ENCODE results near the gene CYP4F11. TPM values are rescaled to one million over a fixed set of nuclear protein-coding genes. Genes with fewer than 3 reads are reported as not detected.

CYP4F11 gene
- total RNA-seq, 1 experiment from 2014 or later, result not detected

DNA sequence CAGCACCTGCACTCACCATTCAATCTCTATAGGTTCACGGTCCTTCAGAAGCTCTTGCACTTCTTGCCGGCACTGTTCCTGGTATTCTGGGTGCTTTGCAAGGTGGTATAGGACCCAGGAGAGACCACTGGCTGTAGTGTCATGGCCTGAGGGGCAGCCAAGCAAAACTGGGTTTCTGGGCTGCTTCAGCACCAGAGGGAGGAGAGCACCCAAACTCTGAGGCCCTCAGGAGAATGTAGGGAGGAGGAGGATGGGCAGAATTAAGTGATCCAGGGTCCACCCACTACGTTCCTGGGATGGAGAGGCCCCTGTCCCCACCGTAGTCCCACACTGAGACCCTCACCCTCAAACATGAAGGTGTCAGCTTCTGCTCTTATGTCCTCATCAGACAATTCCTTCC is 12.3 kb downstream of the CYP4F11 start:
- Histone ChIP-seq H3K4me2 (ENCODE audit: insufficient read depth, insufficient read length, low read length) (no peak overlapping the region), H4K91ac (ENCODE audit: insufficient read length, low read depth, low read length) (no peak overlapping the region), H3K79me1 (ENCODE audit: insufficient read depth, low read depth, low read length, poor library complexity, severe bottlenecking) (no peaks in the 10 kb centered on the region), H2BK20ac (ENCODE audit: low read depth, low read length, poor library complexity, severe bottlenecking) (no peak overlapping the region), H4K8ac (replicated peaks; ENCODE audit: insufficient read length, low read depth, low read length) (no peak overlapping the region), H4K20me1 (ENCODE audit: control insufficient read depth, insufficient read depth, insufficient read length) (no peaks in the 10 kb centered on the region), H3K56ac (ENCODE audit: insufficient read length, low read depth, low read length) (no peak overlapping the region), H2BK12ac (ENCODE audit: insufficient read length, low read depth, low read length) (no peak overlapping the region), H4K5ac (ENCODE audit: insufficient read length, low read depth, low read length) (no peak overlapping the region), H2AK5ac (ENCODE audit: insufficient read length, low read length) (no peak overlapping the region), H3K4me1 (ENCODE audit: insufficient read depth, low read length) (no peaks in the 10 kb centered on the region), H3T11ph (ENCODE audit: low read length) (no peak overlapping the region), H3K18ac (ENCODE audit: insufficient read length, low read depth, low read length) (no peak overlapping the region), H2BK5ac (ENCODE audit: insufficient read length, low read length) (no peak overlapping the region), H3K9ac (ENCODE audit: extremely low read depth, insufficient read length, low read length) (no peak overlapping the region), H3K23ac (ENCODE audit: insufficient read length, low read depth, low read length) (no peak overlapping the region), H2AFZ (ENCODE audit: low read length) (no peak overlapping the region), H3K23me2 (ENCODE audit: insufficient read length, low read depth, low read length, poor library complexity, severe bottlenecking) (no peaks in the 10 kb centered on the region), H3K9me3 (ENCODE audit: control insufficient read depth, low read depth, low read length) (peaks cover 95% of the 10 kb centered on the region), H3K4ac (ENCODE audit: low read depth, low read length) (no peak overlapping the region), H3K79me2 (ENCODE audit: insufficient read depth, low read length) (no peaks in the 10 kb centered on the region), H3K27me3 (ENCODE audit: insufficient read depth, low read length) (no peaks in the 10 kb centered on the region), H2BK15ac (ENCODE audit: low read depth, low read length) (no peak overlapping the region), H2BK120ac (ENCODE audit: low read depth, low read length, poor library complexity, severe bottlenecking) (no peak overlapping the region), H3K27ac (ENCODE audit: insufficient read length, low read depth, low read length) (no peak overlapping the region), H3K14ac (ENCODE audit: insufficient read depth, low read length) (no peak overlapping the region)
- TF ChIP-seq, protein P1, sequence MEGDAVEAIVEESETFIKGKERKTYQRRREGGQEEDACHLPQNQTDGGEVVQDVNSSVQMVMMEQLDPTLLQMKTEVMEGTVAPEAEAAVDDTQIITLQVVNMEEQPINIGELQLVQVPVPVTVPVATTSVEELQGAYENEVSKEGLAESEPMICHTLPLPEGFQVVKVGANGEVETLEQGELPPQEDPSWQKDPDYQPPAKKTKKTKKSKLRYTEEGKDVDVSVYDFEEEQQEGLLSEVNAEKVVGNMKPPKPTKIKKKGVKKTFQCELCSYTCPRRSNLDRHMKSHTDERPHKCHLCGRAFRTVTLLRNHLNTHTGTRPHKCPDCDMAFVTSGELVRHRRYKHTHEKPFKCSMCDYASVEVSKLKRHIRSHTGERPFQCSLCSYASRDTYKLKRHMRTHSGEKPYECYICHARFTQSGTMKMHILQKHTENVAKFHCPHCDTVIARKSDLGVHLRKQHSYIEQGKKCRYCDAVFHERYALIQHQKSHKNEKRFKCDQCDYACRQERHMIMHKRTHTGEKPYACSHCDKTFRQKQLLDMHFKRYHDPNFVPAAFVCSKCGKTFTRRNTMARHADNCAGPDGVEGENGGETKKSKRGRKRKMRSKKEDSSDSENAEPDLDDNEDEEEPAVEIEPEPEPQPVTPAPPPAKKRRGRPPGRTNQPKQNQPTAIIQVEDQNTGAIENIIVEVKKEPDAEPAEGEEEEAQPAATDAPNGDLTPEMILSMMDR (conservative IDR thresholded peaks at IDR 0.05), result no peak
- no peak for DNase-seq
- H3K9me3 Mint-ChIP-seq, result peaks cover 91 to 93% of the 10 kb centered on the region in 2 experiments
- no peak overlapping the region for H3K4me3 Mint-ChIP-seq
- H3K36me3 Mint-ChIP-seq (ENCODE audit: insufficient read depth in 1 of 3, low read depth in 3 of 3), result peaks cover 5 to 32% (median 16%) of the 10 kb centered on the region in 3 experiments; a peak in 6 of 7 replicates
- no CpG with 5 or more reads among the region's 4 CpGs for WGBS (ENCODE audit: extremely low coverage, insufficient read length, low lambda C conversion rate)
- no peak overlapping the region for H3K27ac Mint-ChIP-seq
- no peaks in the 10 kb centered on the region; the same call in none of the 2 replicates for H3K27me3 Mint-ChIP-seq (ENCODE audit: low read depth)
- no peaks in the 10 kb centered on the region for H3K4me1 Mint-ChIP-seq
